ENCODE data around the gene HIF1A. TPM values are rescaled to one million over a fixed set of nuclear protein-coding genes. Genes with fewer than 3 reads are reported as not detected.

Gene HIF1A
- total and polyA plus RNA-seq, 11 donors = 12.8 to 157 (median 72.8) TPM

DNA sequence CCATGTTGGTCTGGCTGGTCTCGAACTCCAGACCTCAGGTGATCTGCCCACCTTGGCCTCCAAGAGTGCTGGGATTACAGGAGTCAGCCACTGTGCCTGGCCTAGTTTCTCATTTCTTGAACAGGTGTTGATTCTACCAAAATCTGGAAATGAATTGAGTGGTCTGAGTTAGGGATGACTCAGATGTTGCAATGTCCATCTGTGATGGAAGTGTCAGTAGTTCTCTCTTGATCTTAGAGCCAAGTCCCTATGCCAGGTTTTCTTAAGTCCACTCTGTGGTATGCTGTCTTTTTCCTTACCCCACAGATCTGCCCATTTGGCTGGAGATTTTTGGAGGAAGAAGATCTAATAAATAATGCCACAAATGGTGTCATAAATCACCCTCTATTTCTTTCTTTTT lies 79.5 kb downstream of the HIF1A start:
- no peaks in the 10 kb centered on the region for H3K9me3 ChIP-seq
- peaks cover 0 to 97% (median 91%) of the 10 kb centered on the region in 9 donors for H3K36me3 ChIP-seq
- peaks cover 0 to 4% (median 0%) of the 10 kb centered on the region in 12 donors for H3K4me1 ChIP-seq
- H3K27me3 ChIP-seq = no peaks in the 10 kb centered on the region
- TF ChIP-seq CTCF (IDR thresholded peaks at IDR 0.05) (no peak), POLR2A (IDR thresholded peaks at IDR 0.05) (no peak)
- ATAC-seq (no peak), DNase-seq (no peak)
- H3K4me3 ChIP-seq = no peak overlapping the region
- H3K27ac ChIP-seq = no peak overlapping the region
- WGBS, 4 donors = 92 to 100% (median 98%) methylated on average over 1 of the region's 1 CpG
- intact Hi-C loops (cut with DNase I) = no loop called here

DNA sequence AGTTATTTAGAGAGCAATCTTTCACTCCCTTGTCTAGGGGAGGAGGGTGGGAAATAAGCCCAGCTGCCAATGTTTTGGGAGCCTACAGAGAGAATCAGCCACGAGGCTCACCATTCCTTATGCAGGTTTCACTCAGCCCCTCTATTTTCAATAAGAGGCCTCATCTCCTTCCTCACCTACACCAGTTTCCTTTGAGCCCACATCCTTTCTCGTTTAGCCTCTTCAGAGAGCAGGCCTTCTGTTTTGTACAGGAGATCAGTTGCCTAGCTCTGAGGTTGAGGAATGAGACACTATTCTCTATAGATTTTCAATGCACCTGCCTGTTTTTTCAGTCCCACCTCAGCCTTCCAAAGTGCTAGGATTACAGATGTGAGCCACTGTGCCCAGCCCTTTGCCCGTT lies 84.8 kb downstream of the HIF1A start:
- intact Hi-C loops (cut with DNase I) = no loop called here
- Histone ChIP-seq H3K4me3 (no peak overlapping the region), H3K36me3 (peaks cover 0 to 99% (median 96%) of the 10 kb centered on the region in 9 donors), H3K27me3 (no peaks in the 10 kb centered on the region), H3K4me1 (no peaks in the 10 kb centered on the region), H3K27ac (no peak overlapping the region), H3K9me3 (no peaks in the 10 kb centered on the region)
- TF ChIP-seq CTCF (IDR thresholded peaks at IDR 0.05) = no peak
- ATAC-seq (no peak), DNase-seq (no peak)
- 72 to 88% (median 82%) methylated on average over 3 of the region's 3 CpGs for whole genome bisulfite sequencing, 4 donors

GRCh38 chr14:61797309-61797708 lies 102.0 kb downstream of the HIF1A start:
- ATAC-seq (no peak), DNase-seq (no peak)
- WGBS, 4 donors = 94 to 98% (median 97%) methylated on average over 5 of the region's 5 CpGs
- Histone ChIP-seq H3K36me3 (peaks cover 0 to 48% (median 31%) of the 10 kb centered on the region in 9 donors), H3K9me3 (no peaks in the 10 kb centered on the region), H3K27me3 (no peaks in the 10 kb centered on the region), H3K4me3 (no peak overlapping the region), H3K4me1 (no peaks in the 10 kb centered on the region), H3K27ac (no peak overlapping the region)
- intact Hi-C loops (cut with DNase I) = no loop called here
- TF ChIP-seq POLR2A (IDR thresholded peaks at IDR 0.05) = no peak
- no peak for TF ChIP-seq CTCF (IDR thresholded peaks at IDR 0.05)

Other genes starting within 250 kb of the HIF1A start
- 1 to 10 TPM; 5.9 to 9.0 (median 7.2) TPM for gene SNAPC1, start 66.9 kb downstream of the HIF1A start, total RNA-seq
- 1 to 10 TPM; 6.1 to 6.3 TPM for gene SNAPC1, start 66.9 kb downstream of the HIF1A start, polyA plus RNA-seq
- under 1 TPM in 2 of 9 donors, not detected in 7; 0.20 to 0.39 TPM for gene SYT16, start 117.2 kb downstream of the HIF1A start, total RNA-seq
- not detected for gene SYT16, start 117.2 kb downstream of the HIF1A start, polyA plus RNA-seq

Data from heart left ventricle (tissue), 16 donors.